ENCODE data around the gene SNX22. TPM values are rescaled to one million over a fixed set of nuclear protein-coding genes. Genes with fewer than 3 reads are reported as not detected.

Gene SNX22
- total RNA-seq, 1 donor from 2014 or later: under 0.01 TPM

DNA sequence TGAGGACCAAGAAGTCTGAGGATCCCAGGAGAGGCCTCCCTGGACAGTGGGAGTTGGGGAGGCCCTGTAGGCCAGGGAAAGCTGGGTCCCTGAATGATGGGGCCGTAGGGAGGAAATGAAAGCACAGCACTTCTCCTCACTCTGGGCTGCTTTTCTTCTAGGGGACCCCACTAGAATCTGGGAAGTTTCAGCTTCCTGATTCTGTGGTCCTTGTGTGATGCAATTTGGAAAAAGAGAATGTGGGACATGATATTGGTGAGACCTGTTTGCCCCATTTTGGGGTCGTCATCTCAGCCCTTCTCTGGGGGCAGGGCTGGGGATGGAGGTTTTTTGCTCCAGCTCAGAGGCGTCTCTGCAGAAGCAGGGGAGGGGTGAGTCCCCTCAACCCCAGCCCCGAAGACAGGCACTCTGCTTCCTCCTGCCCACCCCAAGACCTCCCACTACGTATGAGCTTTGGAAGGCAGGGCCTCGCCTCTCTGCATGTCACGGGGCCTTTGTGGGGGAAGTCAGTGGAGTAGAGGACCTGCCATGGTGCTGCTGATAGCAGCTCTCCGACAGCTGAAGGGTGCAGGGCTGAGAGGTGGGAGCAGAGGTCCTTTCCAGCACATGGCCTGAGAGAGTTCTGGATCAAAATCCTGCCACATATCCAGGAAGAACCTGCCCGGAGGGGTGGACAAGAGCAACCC lies 1.5 kb upstream of the SNX22 start:
- Histone ChIP-seq H3K4me3 (ENCODE audit: low read depth, low read length) (no peak overlapping the region), H3K27me3 (ENCODE audit: control insufficient read depth, insufficient read depth, low read length) (no peaks in the 10 kb centered on the region), H3K36me3 (ENCODE audit: control insufficient read depth, insufficient read depth, low read length) (peaks cover 2% of the 10 kb centered on the region)
- TF ChIP-seq, protein P1, sequence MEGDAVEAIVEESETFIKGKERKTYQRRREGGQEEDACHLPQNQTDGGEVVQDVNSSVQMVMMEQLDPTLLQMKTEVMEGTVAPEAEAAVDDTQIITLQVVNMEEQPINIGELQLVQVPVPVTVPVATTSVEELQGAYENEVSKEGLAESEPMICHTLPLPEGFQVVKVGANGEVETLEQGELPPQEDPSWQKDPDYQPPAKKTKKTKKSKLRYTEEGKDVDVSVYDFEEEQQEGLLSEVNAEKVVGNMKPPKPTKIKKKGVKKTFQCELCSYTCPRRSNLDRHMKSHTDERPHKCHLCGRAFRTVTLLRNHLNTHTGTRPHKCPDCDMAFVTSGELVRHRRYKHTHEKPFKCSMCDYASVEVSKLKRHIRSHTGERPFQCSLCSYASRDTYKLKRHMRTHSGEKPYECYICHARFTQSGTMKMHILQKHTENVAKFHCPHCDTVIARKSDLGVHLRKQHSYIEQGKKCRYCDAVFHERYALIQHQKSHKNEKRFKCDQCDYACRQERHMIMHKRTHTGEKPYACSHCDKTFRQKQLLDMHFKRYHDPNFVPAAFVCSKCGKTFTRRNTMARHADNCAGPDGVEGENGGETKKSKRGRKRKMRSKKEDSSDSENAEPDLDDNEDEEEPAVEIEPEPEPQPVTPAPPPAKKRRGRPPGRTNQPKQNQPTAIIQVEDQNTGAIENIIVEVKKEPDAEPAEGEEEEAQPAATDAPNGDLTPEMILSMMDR (IDR thresholded peaks at IDR 0.05; ENCODE audit: insufficient read depth, low read length, severe bottlenecking): no peak
- DNase-seq (ENCODE audit: low read depth) (no peak), FAIRE-seq (no peak)

DNA sequence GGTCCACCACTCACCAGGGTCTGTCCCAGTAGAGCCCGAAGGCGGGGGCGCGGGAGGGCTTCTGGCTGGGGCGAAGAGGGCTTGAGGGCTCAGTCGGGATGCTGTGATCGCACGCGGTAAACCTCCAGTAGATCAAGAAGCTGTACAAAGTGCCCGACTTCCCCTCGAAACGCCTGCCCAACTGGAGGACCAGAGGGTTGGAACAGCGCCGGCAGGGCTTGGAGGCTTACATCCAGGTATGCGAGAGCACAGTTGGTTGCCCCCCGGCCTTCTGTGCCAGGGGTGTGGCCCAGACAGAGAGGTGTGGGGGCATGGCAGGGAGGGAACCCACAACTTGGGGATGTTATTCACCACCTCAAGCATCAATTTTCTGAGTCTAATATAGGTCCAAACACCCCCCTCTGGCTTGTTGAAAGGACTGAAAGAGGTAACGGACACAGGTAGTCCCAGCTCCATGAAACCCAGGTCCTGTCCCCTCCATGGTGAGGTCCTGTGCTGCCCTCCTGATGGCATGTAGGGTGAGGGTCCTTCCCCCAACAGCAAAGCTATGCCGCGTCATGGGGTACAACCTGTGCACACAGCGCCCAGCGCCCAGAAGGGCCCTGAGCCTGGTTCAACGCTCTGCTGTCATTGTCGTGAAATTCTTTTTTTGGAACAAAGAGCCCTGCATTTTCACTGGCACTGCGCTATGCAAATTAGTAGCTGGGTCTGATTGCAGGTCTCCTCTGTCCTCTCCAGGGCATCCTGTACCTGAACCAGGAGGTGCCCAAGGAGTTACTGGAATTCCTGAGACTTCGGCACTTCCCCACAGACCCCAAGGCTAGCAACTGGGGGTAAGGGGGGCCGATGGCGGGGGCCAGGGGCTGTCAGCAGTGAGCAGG lies 1.2 kb downstream of the SNX22 start:
- DNase-seq (ENCODE audit: low read depth): no peak
- no peak overlapping the region for H3K4me3 ChIP-seq (ENCODE audit: low read depth, low read length)
- FAIRE-seq: no peak
- peaks cover 19% of the 10 kb centered on the region for H3K36me3 ChIP-seq (ENCODE audit: control insufficient read depth, insufficient read depth, low read length)
- TF ChIP-seq, protein P1 (IDR thresholded peaks at IDR 0.05; ENCODE audit: insufficient read depth, low read length, severe bottlenecking): no peak
- no peaks in the 10 kb centered on the region for H3K27me3 ChIP-seq (ENCODE audit: control insufficient read depth, insufficient read depth, low read length)

DNA sequence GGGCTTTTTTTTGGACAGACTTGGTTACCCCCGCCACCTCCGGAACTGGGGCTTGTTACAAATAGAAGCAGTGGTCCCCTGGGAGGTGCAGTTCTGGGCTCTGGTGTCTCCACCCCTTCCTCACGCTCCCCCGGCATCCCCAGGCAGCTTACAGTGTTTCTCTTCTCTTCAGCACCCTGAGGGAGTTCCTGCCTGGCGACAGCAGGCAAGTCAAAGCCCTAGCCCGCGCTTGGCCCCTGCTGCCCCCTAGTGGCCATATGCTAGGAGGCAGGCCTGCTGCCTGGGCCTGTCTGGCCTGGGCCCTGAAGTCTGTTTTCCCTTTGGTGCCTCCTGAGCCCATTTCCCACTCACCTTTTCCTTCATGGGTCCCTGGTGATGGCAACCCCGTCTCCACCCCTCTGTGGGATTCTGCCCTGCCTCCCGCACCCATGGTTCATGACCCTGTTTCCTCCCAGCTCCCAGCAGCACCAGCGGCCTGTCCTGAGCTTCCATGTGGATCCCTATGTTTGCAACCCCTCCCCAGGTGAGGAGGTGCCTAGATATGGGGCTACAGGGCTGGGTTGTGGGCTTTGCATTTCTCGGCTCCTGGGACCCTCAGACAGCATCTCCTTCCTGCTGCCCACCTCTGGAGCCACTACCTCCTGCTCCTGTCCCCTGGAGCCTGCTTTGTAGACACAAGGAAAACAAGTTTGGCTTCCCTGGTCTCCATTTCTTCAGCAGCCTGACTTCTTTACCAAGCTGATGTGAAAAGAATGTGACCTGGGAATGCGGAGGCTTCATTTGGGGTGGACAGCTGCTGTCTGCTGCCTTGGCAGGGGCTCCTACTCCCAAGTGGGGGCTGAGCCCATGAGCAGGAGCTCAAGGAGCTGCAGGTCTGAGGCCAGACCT lies 2.2 kb downstream of the SNX22 start:
- Histone ChIP-seq H3K4me3 (ENCODE audit: low read depth, low read length) (no peak overlapping the region), H3K27me3 (ENCODE audit: control insufficient read depth, insufficient read depth, low read length) (no peaks in the 10 kb centered on the region), H3K36me3 (ENCODE audit: control insufficient read depth, insufficient read depth, low read length) (peaks cover 29% of the 10 kb centered on the region)
- TF ChIP-seq, protein P1 (IDR thresholded peaks at IDR 0.05; ENCODE audit: insufficient read depth, low read length, severe bottlenecking): peak; percentile 100
- DNase-seq (ENCODE audit: low read depth): peak; percentile 64
- no peak for FAIRE-seq

DNA sequence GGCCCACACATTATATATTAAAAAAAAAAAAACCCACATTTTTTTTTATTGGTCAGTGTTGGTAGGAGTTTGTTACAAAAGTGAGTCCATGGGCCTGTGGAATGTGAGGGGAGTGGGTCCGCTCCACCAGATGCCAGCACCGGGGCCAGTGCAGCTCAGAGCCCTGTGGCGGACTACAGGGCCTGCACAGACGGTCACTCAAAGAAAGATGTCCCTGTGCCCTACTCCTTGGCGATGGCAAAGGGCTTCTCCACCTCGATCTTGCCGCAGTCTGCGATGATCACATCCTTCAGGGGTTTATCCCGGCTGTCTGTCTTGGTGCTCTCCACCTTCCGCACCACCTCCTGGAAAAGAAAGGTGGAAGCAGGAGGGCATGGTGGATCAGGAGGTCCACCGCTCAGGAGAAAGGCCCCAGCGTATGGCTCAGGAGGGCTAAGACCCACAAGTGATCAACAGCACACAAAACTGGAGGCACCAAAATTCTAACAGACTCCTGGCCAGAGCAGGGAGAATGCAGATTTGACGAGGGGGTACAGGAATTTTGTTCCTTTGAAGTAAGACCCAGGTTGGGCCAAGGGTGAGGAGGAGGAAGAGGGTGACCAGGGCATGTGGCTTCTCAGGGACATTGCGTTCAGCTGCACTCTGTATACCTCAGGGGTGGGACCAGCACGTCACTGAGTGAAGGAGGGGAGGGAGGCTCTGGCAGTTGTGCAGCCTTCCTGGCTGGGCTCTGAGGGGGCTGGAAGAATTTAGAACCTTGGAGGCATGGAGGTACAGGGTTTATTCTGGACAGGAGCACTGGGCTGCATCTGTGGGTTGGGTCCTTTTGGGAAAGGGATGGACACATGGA lies 4.5 kb downstream of the SNX22 start:
- Histone ChIP-seq H3K4me3 (ENCODE audit: low read depth, low read length) (no peak overlapping the region), H3K27me3 (ENCODE audit: control insufficient read depth, insufficient read depth, low read length) (no peaks in the 10 kb centered on the region), H3K36me3 (ENCODE audit: control insufficient read depth, insufficient read depth, low read length) (peaks cover 41% of the 10 kb centered on the region)
- TF ChIP-seq, protein P1 (IDR thresholded peaks at IDR 0.05; ENCODE audit: insufficient read depth, low read length, severe bottlenecking): no peak
- DNase-seq (ENCODE audit: low read depth): no peak
- no peak for FAIRE-seq

Measured in bronchial epithelial cell (primary cell).